NOMO-1 treated with dmso at 0.1 percent for 144 hours (cell line): Measurements from ENCODE around the gene METTL22.

ENCODE experiments used
- DNase-seq: peaks from one replicate; lab custom pipeline; 2025; ENCODE audit not compliant: unreplicated experiment; lab: John Stamatoyannopoulos, UW

Gene METTL22

GRCh38 chr16:8663192-8664089, 41.9 kb downstream of the METTL22 start:
- DNase-seq: no peak

- no peak for DNase-seq
These were observed 44.0 kb downstream of the METTL22 start for GRCh38 chr16:8665529-8665928.

- DNase-seq: no peak
These were observed 46.0 kb downstream of the METTL22 start for GRCh38 chr16:8667492-8667891.

GRCh38 chr16:8668113-8668512, 46.6 kb downstream of the METTL22 start:
- DNase-seq: no peak

GRCh38 chr16:8669481-8669880, 48.0 kb downstream of the METTL22 start:
- DNase-seq: no peak

GRCh38 chr16:8670014-8670560, 48.6 kb downstream of the METTL22 start:
- DNase-seq: no peak

- no peak for DNase-seq
These were observed 52.3 kb downstream of the METTL22 start for GRCh38 chr16:8673611-8674412.

- peak; percentile 76 for DNase-seq
These were observed 53.0 kb downstream of the METTL22 start, which contains the start of gene ABAT for GRCh38 chr16:8674413-8675022. TSS of gene ABAT (plus strand) at chr16:8674617. CDS start at chr16:8735740, 61,123 bp downstream.

GRCh38 chr16:8675183-8676159, 54.0 kb downstream of the METTL22 start:
- DNase-seq: no peak

- no peak for DNase-seq
These were observed 54.7 kb downstream of the METTL22 start for GRCh38 chr16:8676160-8676547.

GRCh38 chr16:8676737-8677375, 55.4 kb downstream of the METTL22 start:
- no peak for DNase-seq

- no peak for DNase-seq
These were observed 56.0 kb downstream of the METTL22 start for GRCh38 chr16:8677481-8677880.

- no peak for DNase-seq
These were observed 56.8 kb downstream of the METTL22 start for GRCh38 chr16:8678068-8678927.

- no peak for DNase-seq
These were observed 57.7 kb downstream of the METTL22 start for GRCh38 chr16:8679151-8679550.

- no peak for DNase-seq
These were observed 61.2 kb downstream of the METTL22 start for GRCh38 chr16:8682551-8683259.

GRCh38 chr16:8683640-8684039, 62.1 kb downstream of the METTL22 start:
- DNase-seq: no peak

GRCh38 chr16:8685617-8686016, 64.1 kb downstream of the METTL22 start:
- DNase-seq: no peak

GRCh38 chr16:8686031-8686621, 64.6 kb downstream of the METTL22 start:
- DNase-seq: no peak
